OCI-LY3 (cell line): ENCODE measurements around the gene VAV3.

Source experiments
- EZH2phosphoT487 ChIP-seq: fragments of 200-600 bp; shearing (Covaris generic); IDR thresholded peaks from 2 replicates; pipeline ENCODE4 v1.6.1; 2018; ENCODE audit warnings: antibody characterized with exemption, mixed run types, low read depth
- TF ChIP-seq, protein P1 (sequence below): fragments of 200-600, 300-600 bp; sonication (generic); IDR thresholded peaks from 2 replicates; pipeline ENCODE4 v1.5.1; 2014; ENCODE audit warnings: antibody characterized with exemption, low read length, low read depth

DNA sequence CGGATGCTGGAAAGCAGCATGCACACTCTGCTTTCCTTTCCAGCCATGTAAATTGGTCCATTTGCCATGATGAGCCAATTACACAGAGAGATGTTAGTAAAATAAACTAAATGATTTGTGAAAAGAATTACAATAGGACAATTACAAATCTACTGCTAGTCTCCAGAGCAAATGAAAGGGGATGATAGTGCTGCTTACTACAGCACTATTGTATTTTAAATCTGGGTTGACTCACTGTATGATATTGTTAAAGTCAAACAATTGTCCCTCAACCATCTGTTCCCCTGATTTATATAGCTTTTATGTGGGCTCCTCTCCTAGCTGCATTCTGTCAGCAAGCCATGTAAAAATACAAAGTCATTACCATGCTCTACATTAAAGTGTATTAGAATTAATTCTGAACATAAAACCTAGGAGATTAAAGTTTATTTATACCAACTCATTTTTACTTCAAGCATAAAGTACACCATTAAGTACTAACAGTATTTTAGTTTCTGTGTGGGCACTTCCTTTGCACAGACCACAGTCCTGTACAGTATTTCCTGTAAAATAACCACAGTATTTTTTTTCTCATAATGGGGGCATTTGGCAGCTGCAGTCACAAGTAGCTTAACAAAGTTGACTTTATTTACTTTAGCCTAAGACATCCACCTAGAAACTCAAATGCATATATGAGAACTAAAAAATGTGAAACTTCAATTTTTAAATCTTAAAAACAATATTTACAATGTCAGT, 135.8 kb downstream of the VAV3 start:
- TF ChIP-seq, protein P1, sequence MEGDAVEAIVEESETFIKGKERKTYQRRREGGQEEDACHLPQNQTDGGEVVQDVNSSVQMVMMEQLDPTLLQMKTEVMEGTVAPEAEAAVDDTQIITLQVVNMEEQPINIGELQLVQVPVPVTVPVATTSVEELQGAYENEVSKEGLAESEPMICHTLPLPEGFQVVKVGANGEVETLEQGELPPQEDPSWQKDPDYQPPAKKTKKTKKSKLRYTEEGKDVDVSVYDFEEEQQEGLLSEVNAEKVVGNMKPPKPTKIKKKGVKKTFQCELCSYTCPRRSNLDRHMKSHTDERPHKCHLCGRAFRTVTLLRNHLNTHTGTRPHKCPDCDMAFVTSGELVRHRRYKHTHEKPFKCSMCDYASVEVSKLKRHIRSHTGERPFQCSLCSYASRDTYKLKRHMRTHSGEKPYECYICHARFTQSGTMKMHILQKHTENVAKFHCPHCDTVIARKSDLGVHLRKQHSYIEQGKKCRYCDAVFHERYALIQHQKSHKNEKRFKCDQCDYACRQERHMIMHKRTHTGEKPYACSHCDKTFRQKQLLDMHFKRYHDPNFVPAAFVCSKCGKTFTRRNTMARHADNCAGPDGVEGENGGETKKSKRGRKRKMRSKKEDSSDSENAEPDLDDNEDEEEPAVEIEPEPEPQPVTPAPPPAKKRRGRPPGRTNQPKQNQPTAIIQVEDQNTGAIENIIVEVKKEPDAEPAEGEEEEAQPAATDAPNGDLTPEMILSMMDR: no peak
- no peak for TF ChIP-seq EZH2phosphoT487
